GM10266 (cell line): ENCODE data around the gene POC1A.

Experiments
- DNase-seq: peaks from one replicate; pipeline ENCODE4 v3.0.0; 2012; ENCODE audit errors: extremely low spot score
- TF ChIP-seq, protein P1 (sequence below): IDR thresholded peaks from 2 replicates; pipeline ENCODE4 v1.5.1; 2012; ENCODE audit warnings: mild to moderate bottlenecking, low read depth; ENCODE audit not compliant: control insufficient read depth, insufficient read depth; ENCODE audit errors: missing control alignments

Gene POC1A

DNA sequence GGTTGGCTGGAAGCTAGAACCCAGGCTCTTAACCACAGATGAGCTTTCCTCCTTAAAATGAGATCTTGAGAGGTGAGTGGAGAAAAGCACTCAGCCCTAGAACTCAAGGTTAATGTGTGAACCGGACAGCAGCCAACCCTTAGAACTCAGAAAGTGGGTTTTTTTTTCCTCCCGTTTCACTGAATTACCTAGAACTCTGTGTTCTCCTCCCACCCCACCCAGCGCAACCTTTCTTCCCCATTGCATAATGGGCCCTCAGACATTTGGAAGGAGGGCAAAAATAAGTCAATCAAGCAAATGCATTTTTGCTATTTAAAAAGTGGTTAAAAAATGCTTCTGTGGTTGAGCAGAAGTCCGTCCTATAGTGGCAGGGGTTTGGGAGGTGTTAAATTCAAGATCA is 36.7 kb downstream of the POC1A start:
- DNase-seq, result no peak
- TF ChIP-seq, protein P1, sequence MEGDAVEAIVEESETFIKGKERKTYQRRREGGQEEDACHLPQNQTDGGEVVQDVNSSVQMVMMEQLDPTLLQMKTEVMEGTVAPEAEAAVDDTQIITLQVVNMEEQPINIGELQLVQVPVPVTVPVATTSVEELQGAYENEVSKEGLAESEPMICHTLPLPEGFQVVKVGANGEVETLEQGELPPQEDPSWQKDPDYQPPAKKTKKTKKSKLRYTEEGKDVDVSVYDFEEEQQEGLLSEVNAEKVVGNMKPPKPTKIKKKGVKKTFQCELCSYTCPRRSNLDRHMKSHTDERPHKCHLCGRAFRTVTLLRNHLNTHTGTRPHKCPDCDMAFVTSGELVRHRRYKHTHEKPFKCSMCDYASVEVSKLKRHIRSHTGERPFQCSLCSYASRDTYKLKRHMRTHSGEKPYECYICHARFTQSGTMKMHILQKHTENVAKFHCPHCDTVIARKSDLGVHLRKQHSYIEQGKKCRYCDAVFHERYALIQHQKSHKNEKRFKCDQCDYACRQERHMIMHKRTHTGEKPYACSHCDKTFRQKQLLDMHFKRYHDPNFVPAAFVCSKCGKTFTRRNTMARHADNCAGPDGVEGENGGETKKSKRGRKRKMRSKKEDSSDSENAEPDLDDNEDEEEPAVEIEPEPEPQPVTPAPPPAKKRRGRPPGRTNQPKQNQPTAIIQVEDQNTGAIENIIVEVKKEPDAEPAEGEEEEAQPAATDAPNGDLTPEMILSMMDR, result no peak

DNA sequence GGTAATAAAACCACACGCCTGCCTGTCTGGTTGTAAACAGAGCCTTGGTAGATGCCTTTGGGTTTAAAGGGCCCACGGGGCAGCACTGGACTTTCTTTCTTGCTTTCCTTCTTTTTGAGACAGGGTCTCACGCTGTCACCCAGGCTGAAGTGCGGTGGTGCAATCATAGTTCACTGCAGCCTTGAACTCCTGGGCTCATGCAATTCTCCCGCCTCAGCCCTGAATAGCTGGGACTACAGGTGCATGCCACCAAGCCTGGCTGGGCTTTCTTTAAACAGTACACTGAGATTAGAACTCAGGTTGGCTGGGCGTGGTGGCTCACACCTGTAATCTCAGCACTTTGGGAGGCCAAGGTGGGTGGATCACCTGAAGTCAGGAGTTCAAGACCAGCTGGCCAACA is 42.2 kb downstream of the POC1A start:
- no peak for DNase-seq
- TF ChIP-seq, protein P1, result no peak

DNA sequence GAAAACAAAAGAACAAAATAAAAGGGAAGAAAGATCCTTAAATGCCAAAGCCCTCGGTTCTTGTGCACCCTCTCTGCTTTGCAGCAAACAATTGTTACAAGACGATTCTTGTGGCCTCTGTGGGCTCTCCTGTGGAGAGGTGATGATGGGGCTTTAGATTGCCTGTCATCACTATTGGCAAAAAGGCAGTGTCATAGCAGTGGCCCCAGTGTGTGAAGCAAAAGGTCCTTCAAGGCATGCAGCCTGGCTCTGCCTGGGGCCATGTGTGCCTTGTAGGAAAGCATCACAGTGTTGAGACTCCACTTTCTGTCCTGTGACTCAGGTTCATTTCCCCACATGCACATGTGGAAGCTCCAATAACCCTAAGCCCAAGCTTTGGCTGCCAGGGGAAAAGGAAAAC is 43.7 kb downstream of the POC1A start:
- TF ChIP-seq, protein P1, result no peak
- DNase-seq, result no peak

DNA sequence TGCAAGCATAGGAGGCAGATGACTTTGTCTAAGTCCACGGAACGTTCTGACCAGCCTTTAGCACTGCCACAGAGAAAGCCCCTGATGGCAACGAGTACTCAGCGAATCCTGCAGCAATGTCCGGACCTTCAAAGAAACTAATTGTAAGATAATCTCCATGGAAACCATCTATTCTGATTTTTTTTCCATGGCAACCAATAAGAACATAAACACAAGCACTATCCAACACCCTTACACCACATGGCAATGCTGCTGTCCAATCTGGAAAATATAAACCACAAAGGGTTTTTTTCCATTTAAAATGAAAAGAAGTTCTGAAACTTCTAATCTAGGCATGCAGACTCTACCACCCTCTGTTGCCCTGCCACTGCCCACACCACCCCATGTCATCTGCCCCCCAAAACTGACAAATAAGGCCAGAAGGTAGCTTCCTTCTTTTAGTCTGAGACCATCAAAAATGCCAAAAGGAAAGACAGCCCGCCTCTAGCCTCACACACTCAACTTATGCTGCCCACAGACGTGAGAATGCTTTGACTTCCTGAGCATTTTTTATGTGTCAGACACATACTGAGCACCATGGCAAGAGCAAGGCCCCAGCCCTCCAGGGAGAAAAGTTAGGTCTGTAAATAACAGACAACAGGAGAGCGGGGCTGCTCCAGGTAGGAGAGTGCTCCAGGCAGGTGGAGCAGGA is 44.5 kb downstream of the POC1A start:
- DNase-seq, result no peak
- TF ChIP-seq, protein P1, result no peak

DNA sequence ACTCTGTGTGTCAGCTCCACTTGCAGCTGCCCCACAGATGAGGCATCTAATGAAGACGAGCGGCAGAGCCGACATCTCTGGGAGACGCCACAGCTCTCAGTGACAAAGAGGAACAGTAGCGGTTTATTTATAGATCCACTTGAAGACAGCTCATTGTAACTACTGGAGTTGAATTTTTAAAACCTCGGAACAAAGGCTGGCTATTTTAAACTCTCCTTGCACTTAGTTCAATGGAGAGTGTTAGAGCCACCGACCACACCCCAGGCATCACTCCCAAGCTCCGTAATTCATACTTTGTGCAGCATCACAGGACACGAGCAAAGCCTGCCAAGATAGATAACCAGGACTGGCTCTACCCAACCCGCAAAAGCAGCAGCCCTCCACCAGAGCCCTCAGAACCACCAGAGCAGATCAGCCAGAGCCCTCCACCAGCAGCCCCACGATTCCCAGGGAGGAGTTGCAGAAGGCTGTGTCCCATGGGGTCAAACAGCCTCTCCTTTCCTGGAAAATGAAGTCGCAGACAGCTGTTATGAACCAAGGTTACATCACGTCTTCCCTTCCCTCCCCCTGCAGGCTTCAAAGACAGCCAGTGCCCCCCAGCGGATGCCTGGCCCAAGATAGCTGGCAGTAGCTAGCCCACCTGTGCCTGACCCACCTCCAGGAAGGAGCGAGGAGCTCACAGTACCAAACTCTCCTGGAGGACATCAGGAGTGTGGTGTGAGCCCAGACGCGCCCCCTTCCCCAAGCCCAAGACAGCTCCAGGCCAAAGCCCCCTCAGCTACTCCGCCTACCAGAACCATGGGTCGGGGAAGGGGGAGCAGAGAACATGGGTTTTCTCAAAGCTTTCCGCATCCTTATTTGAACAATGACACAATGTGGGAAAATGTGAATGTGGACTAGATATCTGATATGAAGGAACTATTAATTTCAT is 45.7 kb downstream of the POC1A start:
- TF ChIP-seq, protein P1, result no peak
- no peak for DNase-seq

DNA sequence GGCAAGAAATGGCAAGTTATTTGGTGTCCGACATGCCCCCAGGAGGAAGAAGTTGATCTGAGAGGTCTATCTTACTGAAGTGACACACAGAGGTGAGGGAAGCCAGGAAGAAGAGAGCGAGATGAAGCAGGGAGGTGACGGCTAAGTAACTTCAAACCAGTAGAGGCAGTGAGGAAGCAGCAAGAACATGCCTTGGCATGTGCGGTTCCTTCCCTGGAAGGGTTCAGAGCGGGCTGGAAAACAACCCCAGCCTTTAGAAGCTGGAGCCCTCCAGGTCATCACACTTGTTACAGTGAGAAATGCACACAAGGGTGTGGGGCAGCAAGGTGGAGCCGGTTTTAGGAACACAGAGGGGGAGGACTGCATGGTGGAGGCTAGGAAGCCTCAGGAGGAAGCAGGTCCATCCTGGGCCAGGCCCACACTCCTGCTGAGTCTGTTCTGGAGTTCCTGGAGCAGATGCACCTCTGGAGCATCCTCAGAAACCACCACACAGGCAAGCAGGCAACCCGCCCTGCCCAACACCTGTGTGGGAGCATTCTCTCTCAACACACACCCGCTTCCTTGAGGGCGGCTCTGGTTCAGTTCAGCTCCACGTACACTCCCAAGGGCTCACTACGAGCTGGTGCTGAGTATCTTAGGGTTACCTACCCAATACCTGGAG is 47.1 kb downstream of the POC1A start:
- no peak for DNase-seq
- TF ChIP-seq, protein P1, result no peak
